Activated CD8-positive, alpha-beta T cell treated with anti-CD3 and anti-CD28 coated beads for 36 hours (primary cell): ENCODE results near the gene KCP. TPM values are rescaled to one million over a fixed set of nuclear protein-coding genes. Genes with fewer than 3 reads are reported as not detected.

Experiments used
- ATAC-seq: fragments of 200-7000 bp; cut with Tn5 transposase; one replicate; pipeline ENCODE4 v1.10.0; 2021; ENCODE audit warnings: mild to moderate bottlenecking, moderate library complexity
- CTCF ChIA-PET: fragments of 350-600 bp; sonication (Branson Sonifier 250); formaldehyde crosslinking; loops from one replicate; lab custom pipeline; 2021; ENCODE audit warnings: antibody characterized with exemption; lab: Charles Lee
- POLR2A ChIA-PET: fragments of 350-600 bp; sonication (Branson Sonifier 250); formaldehyde crosslinking; loops from one replicate; lab custom pipeline; 2021; ENCODE audit warnings: antibody characterized with exemption; lab: Charles Lee
- DNase-seq: peaks from one replicate; pipeline ENCODE4 v3.0.0-alpha.2; 2020
- H3K27ac Mint-ChIP-seq: one replicate; pipeline ENCODE4 v1.8.0; 2021; ENCODE audit warnings: mild to moderate bottlenecking, mixed read lengths
- H3K27me3 Mint-ChIP-seq: one replicate; pipeline ENCODE4 v1.8.0; 2021; ENCODE audit warnings: mixed read lengths
- H3K36me3 Mint-ChIP-seq: one replicate; pipeline ENCODE4 v1.8.0; 2021; ENCODE audit warnings: low read depth, mixed read lengths
- H3K4me1 Mint-ChIP-seq: one replicate; pipeline ENCODE4 v1.8.0; 2021; ENCODE audit warnings: low read depth, mixed read lengths
- H3K4me3 Mint-ChIP-seq: one replicate; pipeline ENCODE4 v1.8.0; 2021; ENCODE audit warnings: mild to moderate bottlenecking, moderate library complexity, mixed read lengths
- H3K9me3 Mint-ChIP-seq: one replicate; pipeline ENCODE4 v1.8.0; 2021; ENCODE audit warnings: mixed read lengths
- CTCF ChIP-seq: fragments of 200-600 bp; IDR thresholded peaks from one replicate; pipeline ENCODE4 v1.8.0; 2022; ENCODE audit warnings: antibody characterized with exemption, mild to moderate bottlenecking
- intact Hi-C: fragments of 100-400 bp; cut with micrococcal nuclease; formaldehyde crosslinking; loops from one replicate; pipeline ENCODE4 v1.10.0; 2022
- total RNA-seq, 2 experiments: library from RNA; stranded (reverse); gene quantifications; one replicate each; pipeline ENCODE4 v1.2.3, GENCODE V29; 2021

Gene KCP
- total RNA-seq, 2 experiments from 2014 or later = not detected

- H3K27me3 Mint-ChIP-seq = peaks cover 1% of the 10 kb centered on the region
- ChIA-PET CTCF (interaction anchor here (2.3 to 3.0 kb wide), 2 partner anchors 16 to 192 kb away, joined by 9 to 16 read pairs; no protein-coding TSS in a partner anchor), POLR2A (no interaction called here)
- peaks cover 4% of the 10 kb centered on the region for H3K9me3 Mint-ChIP-seq
- H3K27ac Mint-ChIP-seq = no peak overlapping the region
- H3K4me3 Mint-ChIP-seq = no peak overlapping the region
- intact Hi-C loops = no loop called here
- H3K4me1 Mint-ChIP-seq = no peaks in the 10 kb centered on the region
- no peaks in the 10 kb centered on the region for H3K36me3 Mint-ChIP-seq
- DNase-seq (no peak), ATAC-seq (no peak)
- TF ChIP-seq CTCF = no peak
Measured at GRCh38 chr7:128899392-128899791, 11.1 kb downstream of the KCP start.

GRCh38 chr7:128895320-128895719 is 15.2 kb downstream of the KCP start:
- TF ChIP-seq CTCF = no peak
- Mint-ChIP-seq H3K36me3 (no peaks in the 10 kb centered on the region), H3K27me3 (peaks cover 4% of the 10 kb centered on the region), H3K27ac (no peak overlapping the region), H3K9me3 (peaks cover 4% of the 10 kb centered on the region), H3K4me3 (no peak overlapping the region), H3K4me1 (no peaks in the 10 kb centered on the region)
- CTCF ChIA-PET = no interaction called here
- intact Hi-C loops = no loop called here
- POLR2A ChIA-PET = no interaction called here
- no peak for ATAC-seq
- DNase-seq = no peak

- ATAC-seq = no peak
- H3K4me1 Mint-ChIP-seq = no peaks in the 10 kb centered on the region
- CTCF ChIA-PET = no interaction called here
- H3K4me3 Mint-ChIP-seq = no peak overlapping the region
- peaks cover 9% of the 10 kb centered on the region for H3K27me3 Mint-ChIP-seq
- peaks cover 4% of the 10 kb centered on the region for H3K9me3 Mint-ChIP-seq
- no peak overlapping the region for H3K27ac Mint-ChIP-seq
- no peak for DNase-seq
- intact Hi-C loops = no loop called here
- no peaks in the 10 kb centered on the region for H3K36me3 Mint-ChIP-seq
- no peak for TF ChIP-seq CTCF
- POLR2A ChIA-PET = no interaction called here
Measured at GRCh38 chr7:128894101-128894440, 16.4 kb downstream of the KCP start.

GRCh38 chr7:128893251-128894100 is 17.0 kb downstream of the KCP start:
- Mint-ChIP-seq H3K27ac (no peak overlapping the region), H3K27me3 (peaks cover 9% of the 10 kb centered on the region), H3K4me1 (no peaks in the 10 kb centered on the region), H3K9me3 (peaks cover 3% of the 10 kb centered on the region), H3K4me3 (no peak overlapping the region), H3K36me3 (no peaks in the 10 kb centered on the region)
- POLR2A ChIA-PET = no interaction called here
- DNase-seq = no peak
- CTCF ChIA-PET = interaction anchor here (1.8 kb wide), 1 partner anchor 10 kb away, joined by 9 read pairs; no protein-coding TSS in a partner anchor
- ATAC-seq = no peak
- intact Hi-C loops = no loop called here
- TF ChIP-seq CTCF = no peak

GRCh38 chr7:128892521-128893250 is 17.8 kb downstream of the KCP start:
- Mint-ChIP-seq H3K27me3 (peaks cover 9% of the 10 kb centered on the region), H3K27ac (no peak overlapping the region), H3K4me1 (no peaks in the 10 kb centered on the region), H3K9me3 (no peaks in the 10 kb centered on the region), H3K36me3 (no peaks in the 10 kb centered on the region), H3K4me3 (no peak overlapping the region)
- CTCF ChIA-PET = interaction anchor here (1.8 kb wide), 1 partner anchor 10 kb away, joined by 9 read pairs; no protein-coding TSS in a partner anchor
- ATAC-seq (no peak), DNase-seq (no peak)
- intact Hi-C loops = no loop called here
- no peak for TF ChIP-seq CTCF
- POLR2A ChIA-PET = no interaction called here
